Activated T-cell treated with anti-CD3 and anti-CD28 coated beads for 4 hours (primary cell): Measurements from ENCODE around the gene LYSMD4.

Source experiments
- DNase-seq: peaks from one replicate; pipeline ENCODE4 v3.0.0-alpha.2; 2020

The LYSMD4 gene

DNA sequence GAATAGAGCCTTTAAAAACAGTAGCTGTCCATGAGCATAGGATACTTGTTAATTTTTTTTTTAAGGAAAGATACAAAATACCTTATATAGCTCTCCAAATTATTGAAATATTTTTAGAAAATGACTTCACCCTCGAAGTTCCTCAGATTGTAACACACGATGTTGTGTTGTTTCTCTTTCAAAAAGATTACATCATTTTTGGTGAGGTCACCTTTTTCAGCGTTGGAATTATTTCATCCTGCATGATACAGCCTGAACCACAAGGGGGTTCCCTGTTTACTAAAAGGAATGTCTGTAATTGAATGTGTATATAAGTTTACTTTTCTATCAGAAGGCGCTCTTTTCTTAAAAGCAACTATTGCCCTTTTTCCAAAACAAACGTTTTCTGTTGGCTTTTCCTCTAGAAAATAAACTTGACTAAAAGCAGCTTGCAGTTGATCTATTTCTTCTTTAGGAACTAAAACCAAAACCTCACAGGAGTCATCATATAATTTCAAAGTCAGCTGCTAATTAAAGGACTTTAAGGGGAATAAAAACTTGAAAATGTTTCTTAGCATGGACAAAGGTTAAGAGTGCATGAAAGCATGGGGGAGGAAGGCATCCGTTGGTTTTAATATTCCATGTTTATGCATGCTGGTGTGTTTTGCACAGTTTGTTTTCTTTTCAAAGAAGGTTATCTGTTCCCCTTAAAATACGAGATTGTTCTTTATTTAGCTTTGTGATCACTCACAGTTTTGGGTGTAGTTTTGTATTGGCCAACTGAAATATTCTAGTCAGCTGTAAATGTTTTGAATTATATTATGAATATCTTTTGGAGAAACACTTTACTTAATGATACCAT, 29.4 kb downstream of the LYSMD4 start:
- no peak for DNase-seq

DNA sequence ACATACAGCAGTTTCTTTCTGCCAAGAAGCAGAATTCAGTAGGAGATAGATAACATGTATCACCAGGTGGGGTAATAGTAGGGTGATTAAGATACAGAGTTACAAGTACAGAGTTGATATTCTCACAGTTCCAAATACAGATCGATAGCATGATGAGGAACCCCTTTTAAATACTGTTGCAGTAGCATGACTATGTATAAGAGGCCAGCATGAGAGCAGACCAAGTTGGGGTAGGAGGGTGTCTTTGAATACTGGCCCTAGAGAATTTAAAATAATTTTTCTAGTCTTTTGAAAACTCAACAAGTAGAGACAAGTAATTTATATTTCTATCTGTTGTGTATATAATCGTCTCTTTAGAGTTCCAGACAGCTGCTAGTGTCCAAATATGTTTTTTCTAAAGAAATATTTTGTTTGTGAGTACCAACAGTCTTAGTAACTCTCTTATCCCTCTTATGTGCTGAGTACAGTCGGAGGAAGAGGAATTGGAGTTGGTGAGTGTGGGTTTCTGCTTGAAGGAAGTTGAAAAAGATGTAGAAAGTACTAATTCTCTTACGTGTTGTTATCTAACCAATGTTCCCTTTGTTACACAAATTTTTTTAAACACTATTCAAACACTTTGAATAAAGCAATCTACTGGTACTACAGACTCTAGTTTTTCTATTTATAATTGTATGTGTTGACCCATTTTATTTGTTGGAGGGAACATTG, 30.2 kb downstream of the LYSMD4 start:
- no peak for DNase-seq

- DNase-seq: no peak
These were observed 37.1 kb downstream of the LYSMD4 start for GRCh38 chr15:99696096-99696495.

- DNase-seq: no peak
These were observed 40.4 kb downstream of the LYSMD4 start for GRCh38 chr15:99692825-99693224.

- no peak for DNase-seq
These were observed 46.9 kb downstream of the LYSMD4 start for GRCh38 chr15:99686290-99686689.

DNA sequence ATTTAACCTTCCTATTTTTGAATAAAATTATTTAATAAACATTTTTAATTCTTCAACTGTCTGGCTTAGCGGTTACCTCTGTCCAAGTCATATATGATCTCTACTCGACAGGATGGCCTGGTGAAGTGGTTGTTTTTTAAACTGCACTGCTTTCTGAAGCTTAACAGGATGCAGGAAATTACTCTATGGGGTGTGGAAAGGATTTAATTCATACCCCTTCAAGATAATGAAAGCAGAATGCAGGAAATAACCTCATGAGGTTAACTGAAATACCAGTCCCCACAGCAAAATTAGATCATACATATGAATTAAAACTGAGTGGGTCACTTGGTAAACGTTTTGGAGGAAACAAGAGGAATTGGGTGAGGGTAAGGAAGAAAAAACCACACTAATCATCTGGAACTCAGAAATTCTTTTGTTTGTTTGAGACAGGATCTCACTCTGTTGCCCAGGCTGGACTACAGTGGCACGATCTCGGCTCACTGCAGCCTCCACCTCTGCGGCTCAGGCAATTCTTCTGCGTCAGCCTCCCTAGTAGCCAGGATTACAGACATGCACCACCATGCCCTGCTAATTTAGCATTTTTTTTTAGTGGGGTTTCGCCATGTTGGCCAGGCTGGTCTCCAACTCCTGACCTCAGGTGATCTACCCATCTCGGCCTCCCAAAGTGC, 50.1 kb downstream of the LYSMD4 start:
- no peak for DNase-seq

DNA sequence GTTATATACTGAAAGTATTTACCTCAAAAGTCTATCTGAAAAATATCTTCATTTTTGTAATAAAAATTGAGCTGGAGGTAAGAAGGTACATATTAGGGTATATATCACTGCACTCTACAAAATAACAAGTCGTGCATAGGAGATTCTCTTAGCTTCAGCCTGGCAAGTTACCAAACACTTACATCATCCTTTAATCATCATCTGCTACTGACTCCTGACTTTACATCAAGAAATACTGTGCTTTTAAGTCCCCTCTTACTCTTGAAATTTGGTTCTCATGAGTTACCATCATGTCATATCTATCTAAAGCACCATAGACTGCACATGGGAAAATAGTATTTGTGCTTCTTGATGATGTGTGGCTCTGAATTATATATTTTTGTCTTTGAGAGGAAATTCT, 50.8 kb downstream of the LYSMD4 start:
- no peak for DNase-seq

DNA sequence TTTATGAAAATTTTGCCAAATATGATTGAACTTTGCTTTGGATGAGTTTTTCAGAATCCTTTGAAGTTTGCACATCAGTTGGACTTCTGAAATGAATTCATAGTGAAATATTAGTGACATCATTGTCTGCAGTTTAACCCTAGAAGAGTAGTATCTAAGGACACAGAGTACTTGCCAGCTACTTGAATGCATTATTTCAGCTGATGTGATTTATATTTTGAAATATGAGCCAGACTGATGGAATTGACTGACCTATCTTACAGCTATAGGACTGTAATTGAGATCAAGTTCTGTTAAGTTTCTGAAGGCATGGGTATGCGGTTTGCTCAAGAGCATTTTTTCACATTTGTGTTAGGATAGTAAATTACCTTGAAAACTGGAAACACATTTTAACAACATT, 51.2 kb downstream of the LYSMD4 start:
- DNase-seq: no peak

DNA sequence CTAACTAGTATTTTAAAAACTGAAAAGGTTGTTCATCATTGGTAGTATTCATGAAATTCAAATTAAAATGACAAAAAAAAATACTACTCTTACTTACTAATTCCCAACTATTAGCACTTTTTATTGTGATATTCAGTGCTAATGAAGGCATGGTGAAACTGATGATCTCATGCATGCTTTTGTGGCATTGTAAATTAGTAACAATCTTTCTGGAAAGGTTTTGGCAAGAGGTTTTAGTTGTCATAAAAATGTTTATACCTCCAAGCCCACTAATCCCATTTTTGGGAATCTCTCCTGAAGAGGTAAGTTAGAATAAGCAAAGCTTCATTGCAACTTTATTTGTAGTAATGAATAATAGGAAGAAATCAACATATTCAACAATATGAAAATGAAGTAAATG, 53.0 kb downstream of the LYSMD4 start:
- DNase-seq: no peak

GRCh38 chr15:99677540-99678134, 55.6 kb downstream of the LYSMD4 start:
- no peak for DNase-seq
